GM21526 (cell line): ENCODE results near the gene ASB18.

ENCODE experiments used
- ATAC-seq: cut with Tn5 transposase; IDR thresholded peaks from one replicate; pipeline ENCODE4 v1.9.1; 2021; ENCODE audit warnings: moderate library complexity; ENCODE audit not compliant: unreplicated experiment, low FRiP score

Gene ASB18

DNA sequence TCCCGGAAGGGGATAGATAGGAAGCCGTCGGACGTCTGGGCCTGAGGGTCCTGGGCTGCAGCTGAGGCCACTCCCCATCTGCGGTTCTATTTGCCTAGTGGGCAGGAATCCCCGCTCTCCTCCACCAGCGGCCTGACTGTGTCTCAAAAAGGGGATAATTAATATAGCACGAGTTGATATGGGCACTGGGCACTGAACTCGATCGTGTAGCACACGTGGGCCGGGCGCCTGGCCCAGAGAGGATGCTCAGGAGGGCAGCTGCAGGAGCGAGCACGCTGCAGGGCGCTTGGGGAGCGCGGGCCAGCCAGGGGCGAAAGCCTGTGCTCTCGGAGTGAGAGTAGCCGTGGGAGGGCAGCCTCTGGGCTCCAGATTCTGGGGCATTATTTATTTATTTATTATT lies 87.3 kb downstream of the ASB18 start:
- no peak for ATAC-seq

DNA sequence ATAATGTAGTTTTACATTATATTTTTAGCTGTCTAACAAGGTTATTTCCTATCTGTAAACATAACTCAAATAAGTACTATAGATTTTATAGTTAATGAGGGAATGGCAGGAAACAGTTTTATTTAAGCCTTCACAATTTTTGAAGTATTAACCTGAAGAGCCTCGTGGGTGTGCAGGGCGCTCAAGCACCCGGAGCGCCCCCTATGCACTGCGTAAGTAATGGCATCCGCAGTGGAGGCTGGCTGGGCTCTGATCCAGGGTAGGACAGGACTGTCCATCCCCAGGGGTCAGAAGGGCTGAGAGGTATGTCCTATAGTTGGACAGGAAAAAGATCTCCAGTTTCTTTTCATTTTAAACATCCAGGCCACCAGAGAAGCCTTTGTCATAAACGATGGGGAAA lies 87.8 kb downstream of the ASB18 start:
- no peak for ATAC-seq

DNA sequence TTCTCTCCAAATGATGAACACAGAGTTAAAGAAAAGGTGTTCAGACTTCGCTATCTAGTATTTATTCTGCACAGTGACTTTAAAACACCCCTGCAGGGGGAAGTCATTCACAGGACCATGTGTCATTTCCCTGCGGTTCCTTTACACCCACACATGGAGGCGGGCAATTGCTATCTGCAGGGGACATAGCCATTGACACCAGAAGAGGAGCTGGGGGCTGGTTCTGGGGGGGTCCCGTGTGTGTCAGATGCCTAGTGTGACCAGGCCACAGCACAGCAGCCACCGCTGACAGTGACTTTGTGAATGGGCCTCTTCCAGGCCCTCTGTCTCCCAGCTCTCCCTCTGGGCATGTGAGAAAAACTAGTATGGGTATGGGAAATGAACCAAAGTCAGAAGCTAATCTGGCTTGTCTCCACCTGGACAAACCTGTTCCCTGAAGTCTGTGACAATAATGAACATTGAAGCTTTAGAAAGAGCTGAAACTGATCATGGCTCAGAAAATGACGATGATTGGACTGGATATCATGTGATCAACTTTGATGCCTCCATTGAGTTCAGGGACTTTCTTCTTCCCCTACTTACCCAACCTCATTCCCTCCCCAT lies 88.6 kb downstream of the ASB18 start:
- ATAC-seq: no peak

DNA sequence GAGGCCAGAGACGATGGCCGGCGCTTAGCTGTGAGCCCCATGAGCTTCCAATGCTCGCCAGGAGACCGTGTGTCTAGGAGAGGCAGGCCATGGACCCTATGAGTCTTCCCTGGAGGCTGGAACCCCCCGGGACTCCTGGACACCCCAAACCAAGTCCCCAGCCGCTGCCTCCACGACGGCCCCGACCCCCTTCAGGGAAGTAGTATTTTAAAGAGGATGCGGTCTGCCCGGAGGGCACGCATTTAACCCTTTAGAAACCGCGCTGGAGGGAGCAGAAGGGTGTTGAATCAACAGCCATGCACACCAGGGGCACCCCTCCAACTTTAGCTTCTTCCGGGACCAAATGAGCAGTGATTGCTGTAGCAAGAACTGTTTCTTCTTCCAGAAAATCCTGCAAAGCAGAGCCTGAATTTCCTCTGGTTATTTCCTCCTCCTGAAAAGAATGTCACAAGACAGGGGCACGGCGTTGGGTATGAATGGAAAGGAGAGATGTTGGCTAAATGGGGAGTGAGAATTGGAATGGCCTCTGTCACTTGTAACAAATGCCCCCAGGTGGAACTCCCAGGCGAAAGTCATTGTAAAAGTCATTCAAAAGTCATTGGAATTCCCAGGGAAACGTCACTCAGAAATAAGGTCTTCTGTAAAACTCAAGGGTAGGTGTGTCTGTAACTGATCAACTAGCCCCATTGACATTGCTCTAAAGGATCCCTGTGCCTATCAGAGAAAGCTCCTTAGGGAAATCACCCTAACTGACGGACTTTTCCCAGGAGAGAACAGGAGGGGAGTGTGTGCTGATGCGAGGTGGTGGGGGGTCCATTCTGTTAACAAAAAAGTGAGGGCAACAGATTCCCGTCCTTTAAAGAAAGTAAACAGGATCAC lies 90.2 kb downstream of the ASB18 start:
- no peak for ATAC-seq

DNA sequence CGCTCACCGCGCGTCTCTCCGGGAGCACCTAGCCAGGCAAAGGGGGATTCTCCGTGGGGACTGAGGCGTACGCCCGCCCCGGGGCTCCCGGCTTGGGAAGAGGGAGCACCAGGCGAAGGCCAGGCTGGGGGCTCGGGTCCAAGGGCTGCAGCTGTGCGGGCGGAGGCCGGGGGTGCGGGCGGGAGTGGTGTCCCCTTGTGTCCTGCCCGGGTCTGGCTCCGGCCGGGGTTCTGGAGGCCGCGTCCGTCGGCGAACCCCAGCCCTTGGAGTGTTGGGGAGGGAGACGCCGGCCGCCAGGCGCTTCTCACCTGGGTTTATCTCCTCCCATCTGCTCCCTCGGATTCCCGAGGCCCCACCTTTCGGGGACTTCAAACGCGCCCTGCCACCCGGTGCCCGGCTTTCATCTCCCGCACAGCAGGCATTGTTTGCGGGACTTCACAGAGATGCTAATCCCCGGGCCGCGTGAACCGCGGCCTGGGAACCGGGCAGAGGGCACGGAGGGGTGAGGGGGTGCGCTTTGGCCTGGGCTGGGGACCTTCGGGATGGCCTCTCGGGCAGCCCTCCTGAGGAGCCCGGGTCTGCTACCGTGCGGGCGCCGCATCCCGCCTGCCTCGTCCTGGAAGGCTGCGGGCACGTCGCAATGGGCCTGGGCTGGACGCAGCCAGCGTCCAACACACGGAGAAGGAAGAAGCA lies 91.0 kb downstream of the ASB18 start:
- ATAC-seq: no peak

DNA sequence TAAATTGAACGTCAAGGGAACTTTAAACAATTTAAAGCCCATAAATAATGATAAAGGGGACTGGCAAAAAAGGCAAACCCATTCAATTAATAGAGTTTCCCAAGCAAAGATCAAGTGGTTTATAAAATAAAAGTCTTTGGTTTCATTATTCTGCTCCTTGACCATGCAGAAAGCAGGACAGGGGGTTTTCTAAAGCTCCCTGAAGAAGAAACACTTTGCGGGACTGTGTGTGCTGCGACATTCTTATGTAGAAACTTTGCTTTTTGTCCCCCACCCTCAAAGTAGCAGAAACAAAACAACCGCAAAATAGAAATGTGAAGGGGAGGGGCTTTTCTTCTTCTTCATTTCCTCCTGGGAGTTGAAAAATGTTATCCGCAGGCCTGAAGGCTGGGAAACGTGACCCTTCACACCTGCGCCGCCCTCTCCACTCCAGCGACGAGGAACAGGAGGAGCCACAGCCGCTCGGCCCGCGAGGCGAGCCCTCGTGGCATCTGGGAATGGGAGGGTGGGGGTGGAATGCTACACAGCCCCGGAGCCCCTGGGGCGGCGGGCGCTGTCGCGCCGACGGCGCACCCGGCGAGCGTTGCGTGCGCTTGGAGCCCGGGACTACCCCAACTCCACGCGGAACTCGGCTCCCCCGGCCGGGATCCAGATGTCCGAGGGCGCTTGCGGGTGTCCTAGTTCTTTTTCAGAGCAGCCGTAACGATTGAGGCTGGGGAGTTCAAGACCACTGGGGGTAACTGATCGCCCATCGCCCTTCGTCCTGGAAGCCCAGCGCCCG lies 91.8 kb downstream of the ASB18 start:
- ATAC-seq: no peak

DNA sequence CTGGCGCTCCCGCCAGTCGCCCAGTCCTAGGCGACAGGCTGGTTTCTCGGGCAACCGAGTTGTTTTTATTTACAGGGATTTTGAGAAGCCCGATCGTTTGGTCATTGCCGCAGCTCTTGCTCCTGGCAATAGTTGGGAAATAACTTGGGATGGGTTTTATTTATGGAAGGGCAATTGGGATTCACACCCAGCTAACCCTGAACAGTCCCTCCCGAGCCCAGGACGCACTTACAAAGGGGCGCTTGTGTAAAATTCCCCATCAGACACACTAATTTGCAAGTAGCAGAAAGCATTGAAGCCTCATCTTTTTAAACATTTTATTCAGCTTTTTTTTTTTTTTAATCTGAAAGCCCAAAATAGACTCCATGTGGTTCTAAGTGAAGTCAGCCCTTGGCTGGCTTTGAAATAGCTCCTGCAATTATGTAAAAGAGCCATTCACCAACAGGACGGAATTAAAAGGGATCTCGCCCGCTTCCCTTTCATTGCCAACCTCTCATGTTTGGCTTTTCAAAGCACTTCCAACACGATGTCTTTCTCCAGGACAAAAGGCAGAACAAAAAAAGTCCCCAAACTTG lies 92.4 kb downstream of the ASB18 start:
- no peak for ATAC-seq

DNA sequence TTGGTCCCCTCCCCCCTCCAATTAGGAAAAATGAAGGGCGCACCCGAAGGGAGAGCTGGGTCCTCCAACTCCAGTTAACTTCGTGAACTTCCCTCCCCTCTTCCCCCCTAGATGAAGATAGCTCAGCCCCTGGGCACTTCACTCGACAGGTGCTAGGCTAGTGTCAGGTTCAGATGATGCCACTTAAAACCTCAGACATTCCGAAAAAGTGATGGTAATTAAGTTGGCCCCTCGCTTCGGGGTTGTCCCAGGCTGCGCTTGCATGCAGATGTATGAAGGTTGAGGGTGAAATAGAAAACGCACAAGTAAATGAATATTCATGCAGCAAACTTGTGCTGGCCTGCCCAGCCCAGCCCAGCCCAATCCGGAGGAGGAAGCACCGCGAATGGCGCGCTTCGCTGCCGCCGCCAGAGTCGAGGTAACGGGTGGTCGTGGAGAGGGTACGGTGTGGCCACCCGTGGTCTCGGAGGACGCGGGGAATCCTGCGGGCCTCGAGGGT lies 93.0 kb downstream of the ASB18 start:
- ATAC-seq: no peak

DNA sequence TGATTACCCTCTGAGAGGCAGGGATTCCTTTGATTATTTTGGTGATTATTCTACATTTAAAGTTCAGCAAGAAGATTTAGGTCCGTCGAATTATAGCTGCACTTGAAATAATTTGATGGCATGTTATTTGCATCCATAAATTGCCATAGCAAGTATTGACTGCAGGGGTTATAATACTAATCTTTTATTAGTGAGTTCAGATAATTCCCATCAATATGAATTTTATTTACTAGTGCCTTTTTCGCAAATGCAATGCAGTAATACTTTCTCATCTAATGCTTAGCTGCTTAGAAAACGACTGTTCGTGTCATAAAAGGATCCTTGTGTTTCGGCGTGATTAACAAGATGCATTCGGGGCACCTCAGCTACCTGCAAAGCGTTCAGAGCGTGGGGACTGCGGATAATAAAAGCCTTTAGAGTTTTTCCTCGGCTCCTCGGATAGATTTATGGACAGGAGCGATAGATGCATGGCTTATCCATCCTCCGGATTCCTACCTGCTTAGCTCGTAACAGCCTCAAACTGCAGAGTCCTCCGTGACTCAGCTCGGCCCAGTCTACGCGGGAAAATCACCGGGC lies 93.5 kb downstream of the ASB18 start:
- no peak for ATAC-seq

DNA sequence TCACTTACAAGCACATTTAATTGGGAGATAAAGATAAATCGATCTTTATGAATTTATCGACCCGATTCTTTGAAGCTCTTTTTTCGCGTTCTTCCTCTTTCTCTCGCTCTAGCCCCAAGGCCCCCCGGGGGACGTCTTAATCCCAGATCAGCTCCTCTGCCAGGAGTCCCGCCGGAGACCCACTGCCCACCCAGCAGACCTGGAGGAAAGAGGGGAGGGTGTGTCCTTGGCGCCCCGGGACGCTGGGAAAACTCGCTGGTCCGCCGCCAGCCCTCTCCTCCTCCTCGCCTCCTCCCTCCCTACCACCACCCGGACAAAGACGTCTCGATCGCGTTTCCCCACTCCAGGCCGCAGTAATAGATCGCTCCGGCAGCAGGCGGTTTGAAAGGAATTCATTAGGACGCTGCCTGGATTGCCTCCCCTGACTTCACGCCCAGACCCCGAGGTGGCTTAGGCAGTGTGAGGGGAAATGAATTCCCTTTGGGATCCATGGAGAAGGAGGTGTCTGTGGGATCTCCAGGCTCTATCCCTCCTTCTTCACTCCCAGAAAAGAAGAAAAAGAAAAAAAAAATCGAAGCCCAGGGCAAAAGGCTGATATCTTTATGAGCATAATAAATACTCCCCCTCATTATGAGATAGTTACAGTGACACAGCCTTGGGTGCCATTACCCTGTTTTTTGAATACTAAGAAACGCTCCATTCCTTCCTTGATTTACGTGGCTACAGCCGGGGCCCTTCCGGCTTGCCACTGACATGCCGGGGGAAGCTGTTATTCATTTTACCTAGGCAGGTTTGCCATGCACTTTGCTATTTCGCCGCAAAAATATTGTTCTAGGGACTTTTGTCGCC lies 94.2 kb downstream of the ASB18 start:
- no peak for ATAC-seq

DNA sequence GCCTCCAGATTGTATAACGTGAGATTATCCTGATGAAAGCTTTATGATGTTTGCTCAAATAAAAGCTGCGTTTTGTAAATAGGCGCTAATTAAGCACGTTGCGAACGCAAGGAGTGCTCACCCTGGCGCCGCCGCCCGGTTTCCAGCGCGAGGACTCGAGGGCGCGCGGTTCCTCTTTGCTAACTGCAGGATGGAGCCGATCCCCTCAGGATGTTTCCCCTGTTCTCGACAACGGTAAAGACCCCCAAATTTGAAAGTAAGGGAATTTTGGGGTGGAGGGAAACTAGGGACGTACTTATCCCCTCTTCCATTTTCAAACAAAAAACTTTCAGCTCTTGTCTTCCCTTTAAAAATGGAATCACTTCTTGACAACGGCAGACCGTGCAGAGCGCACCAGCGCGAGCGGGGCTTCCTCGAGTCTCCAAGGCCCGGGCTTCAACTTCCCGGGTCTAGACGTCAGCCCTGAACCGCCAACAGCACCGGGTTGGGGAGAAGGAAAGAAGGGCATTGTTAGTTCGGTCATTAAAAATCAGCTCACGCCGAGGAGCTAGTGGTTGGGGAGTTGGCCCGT lies 95.0 kb downstream of the ASB18 start:
- no peak for ATAC-seq

DNA sequence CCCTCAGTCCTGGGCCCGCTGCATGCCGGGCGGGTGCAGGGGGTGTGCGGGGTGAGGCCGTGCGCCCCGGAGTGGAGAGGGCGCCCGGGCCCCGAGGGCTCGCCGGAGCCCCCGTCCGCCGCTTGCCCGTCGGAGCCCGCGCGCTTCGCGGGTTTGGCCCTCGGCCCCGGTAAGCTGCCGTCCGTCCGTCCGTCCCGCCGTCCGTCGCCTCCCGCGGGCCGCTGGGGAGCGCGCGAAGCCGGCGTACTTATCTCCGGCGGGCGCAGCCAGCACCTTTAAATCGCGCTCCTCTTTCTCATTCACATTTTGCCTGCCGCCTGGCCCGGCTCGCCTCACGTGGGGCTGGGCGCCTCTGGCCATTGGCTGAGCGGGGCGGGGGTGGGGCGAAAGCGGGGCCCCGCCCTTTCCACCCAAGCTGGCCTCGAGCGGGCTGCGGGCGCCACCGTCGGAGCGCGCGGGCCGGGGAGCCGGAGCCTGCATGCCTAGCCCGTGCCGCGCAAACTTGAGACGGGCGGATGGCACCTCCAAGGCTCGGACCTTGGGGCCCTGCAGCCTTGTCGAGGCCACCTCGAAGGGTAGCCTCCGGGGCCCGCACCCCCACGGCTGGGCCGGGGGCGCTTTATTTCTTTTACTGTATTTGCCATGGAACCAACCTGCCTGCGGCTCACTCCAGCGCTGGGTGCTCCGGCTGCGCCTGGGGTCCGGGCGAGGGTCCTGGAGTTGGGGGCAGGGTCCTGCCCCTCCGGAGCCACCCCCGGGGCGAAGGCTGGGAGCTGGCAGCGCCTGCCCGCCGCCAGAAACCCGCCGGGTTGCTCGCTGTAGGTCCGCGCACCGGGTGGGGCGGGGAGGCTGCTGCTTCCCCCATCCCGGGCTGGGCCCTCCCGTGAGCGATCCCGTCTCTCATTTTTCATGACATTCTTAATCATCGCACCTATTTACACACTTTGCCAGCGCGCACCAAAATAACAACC lies 95.8 kb downstream of the ASB18 start, which contains the start of gene GBX2:
GBX2 (minus strand) TSS at position 277 of the 971 bp plus-strand sequence. CDS start 415 bp downstream, outside the sequence.
- no peak for ATAC-seq

DNA sequence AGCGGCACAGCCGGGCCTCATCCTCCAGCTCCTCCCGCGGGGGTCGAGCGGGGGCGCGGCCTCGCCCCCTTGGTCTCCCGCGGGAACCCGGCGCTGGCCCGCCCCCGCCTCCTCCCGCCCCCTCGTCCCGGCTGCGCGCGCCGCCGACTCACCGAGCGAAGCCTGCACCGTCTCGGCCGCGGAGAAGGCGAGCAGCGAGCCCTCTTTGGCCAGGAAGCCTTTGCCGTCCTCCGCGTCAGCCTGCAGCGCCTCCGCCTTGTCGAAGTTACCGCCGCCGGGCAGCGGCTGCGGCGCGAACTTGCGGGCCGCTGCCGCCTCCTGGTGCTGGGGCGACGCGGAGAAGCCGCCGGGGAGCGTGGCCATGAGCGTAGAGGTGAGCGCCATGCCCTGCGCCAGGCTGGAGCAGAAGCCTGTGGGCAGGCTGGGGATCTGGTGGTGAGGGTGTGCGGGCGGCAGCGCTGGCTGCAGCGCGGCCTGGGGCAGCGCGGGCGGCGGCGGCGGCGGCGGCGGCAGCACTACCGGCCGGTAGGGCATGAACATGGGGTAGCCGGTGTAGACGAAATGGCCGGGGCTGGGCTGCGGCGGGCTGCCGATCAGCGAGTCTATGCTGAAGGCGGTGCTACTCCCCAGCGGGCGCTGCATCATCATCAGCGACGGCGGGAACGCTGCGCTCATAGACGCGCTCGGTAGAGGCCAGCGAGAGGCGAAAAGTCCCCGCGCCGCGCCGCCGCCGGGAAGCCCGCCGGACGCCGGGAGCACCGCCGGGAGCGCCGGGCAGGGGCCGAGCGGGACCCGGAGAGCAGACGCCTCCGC lies 96.7 kb downstream of the ASB18 start:
- ATAC-seq: no peak

DNA sequence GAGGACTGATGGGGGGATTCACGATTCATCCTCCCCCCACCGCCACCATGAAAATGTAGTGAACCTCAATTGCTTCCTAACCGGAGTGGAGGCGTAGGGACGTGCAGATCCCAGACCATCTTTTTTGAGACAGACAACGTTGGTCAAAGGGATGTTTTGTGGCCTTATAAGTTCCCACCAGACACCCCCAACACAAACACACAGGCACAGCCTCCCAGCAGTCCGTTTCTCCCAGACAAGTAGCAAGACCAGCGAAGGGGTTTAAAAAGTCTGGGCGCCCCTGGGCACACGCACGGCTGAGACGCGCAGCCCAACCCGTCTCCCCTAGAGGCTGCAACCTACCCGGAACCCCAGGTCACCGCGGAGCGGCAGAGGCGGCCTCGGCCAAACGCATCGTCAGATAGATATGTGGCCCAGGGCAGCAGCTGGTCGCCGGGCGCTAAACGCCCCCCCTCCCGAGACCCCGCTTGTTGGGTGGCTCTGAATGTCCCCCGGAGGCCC lies 97.4 kb downstream of the ASB18 start:
- no peak for ATAC-seq

DNA sequence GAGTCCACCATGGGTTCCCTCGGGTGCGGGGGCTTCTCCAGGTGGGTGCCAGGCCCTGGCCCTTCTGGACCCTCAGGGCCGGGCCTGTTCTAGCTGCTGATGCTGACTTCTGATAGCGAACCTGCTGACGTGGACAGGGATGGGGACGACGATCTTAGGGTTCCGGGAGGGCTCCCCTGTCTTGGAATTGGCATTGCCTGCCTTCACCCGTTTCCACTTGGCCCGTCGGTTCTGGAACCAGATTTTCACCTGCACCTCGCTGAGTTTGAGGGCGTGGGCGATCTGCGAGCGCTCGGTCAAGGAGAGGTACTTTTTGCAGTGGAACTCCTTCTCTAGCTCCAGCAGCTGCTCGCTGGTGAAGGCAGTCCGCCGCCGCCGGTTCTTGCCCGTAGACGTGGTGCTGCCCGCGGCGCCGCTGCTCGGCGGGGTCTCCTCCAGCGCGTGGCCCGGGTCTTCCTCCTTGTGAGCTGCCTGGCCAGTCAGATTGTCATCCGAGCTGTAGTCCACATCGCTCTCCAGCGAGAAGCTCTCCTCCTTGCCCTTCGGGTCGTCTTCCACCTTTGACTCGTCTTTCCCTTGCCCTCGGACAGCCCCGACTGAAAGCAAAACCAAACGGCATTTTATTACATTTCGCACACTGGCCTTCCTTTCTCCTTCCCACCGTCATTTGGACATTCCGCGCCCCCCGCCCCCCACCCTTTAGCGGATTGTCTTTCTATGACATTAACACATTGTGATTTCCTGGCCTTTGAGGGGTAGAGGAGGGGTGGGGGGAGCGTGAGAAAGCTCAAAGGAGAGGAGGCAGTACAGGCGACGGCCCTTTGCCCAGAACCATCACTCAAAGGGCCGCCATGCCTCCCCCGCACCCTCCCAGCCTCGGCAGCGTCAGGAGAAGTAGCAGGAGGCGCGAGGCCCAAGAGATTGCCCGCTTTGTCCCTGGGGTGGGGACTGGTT lies 98.1 kb downstream of the ASB18 start:
- ATAC-seq: no peak
